SU-DHL-6 (cell line): ENCODE measurements around the gene SUSD3.

ENCODE experiments used
- H2AFZ ChIP-seq: fragments of 200-600 bp; sonication (generic); 2 replicates; pipeline ENCODE4 v1.6.1; 2014; ENCODE audit warnings: low read depth, mild to moderate bottlenecking, moderate library complexity, mixed read lengths, antibody characterized with exemption, low read length; ENCODE audit not compliant: severe bottlenecking
- H3F3A ChIP-seq: fragments of 200-600 bp; shearing (Covaris generic); 2 replicates; pipeline ENCODE4 v1.6.0; 2016; ENCODE audit warnings: antibody characterized with exemption, mild to moderate bottlenecking; ENCODE audit not compliant: insufficient read depth
- H3K27ac ChIP-seq: fragments of 200-600 bp; sonication (generic); 2 replicates; pipeline ENCODE4 v1.5.1; 2016; ENCODE audit warnings: low read depth, mild to moderate bottlenecking, low read length, moderate library complexity, mixed read lengths
- H3K27me3 ChIP-seq: fragments of 200-600 bp; sonication (generic), shearing (Covaris generic); 2 replicates; pipeline ENCODE4 v1.6.0; 2014; ENCODE audit warnings: mild to moderate bottlenecking, low read length
- H3K36me3 ChIP-seq: fragments of 200-600 bp; sonication (generic); 2 replicates; pipeline ENCODE4 v1.6.1; 2014; ENCODE audit warnings: mild to moderate bottlenecking, low read length, mixed read lengths
- H3K4me2 ChIP-seq: fragments of 300-600, 200-600 bp; shearing (Covaris generic), sonication (generic); 2 replicates; pipeline ENCODE4 v1.6.0; 2014; ENCODE audit warnings: low read length, low read depth, mild to moderate bottlenecking; ENCODE audit not compliant: poor library complexity, severe bottlenecking
- H3K4me3 ChIP-seq: fragments of 200-600 bp; sonication (generic); 2 replicates; pipeline ENCODE4 v1.5.1; 2014; ENCODE audit warnings: antibody characterized with exemption, low read length, mild to moderate bottlenecking, mixed read lengths; ENCODE audit not compliant: insufficient read depth, poor library complexity, severe bottlenecking
- H3K79me2 ChIP-seq: fragments of 200-600 bp; sonication (generic); 2 replicates; pipeline ENCODE4 v1.6.1; 2014; ENCODE audit warnings: mild to moderate bottlenecking, low read length, moderate library complexity; ENCODE audit not compliant: insufficient read depth
- H3K9ac ChIP-seq: fragments of 200-600 bp; sonication (generic); 2 replicates; pipeline ENCODE4 v1.7.0; 2014; ENCODE audit warnings: mild to moderate bottlenecking, low read length
- H3K9me2 ChIP-seq: fragments of 200-600 bp; sonication (generic); replicated peaks from 2 replicates; pipeline ENCODE4 v1.6.1; 2014; ENCODE audit warnings: low read length; ENCODE audit not compliant: insufficient read depth
- H3K9me3 ChIP-seq: fragments of 200-600 bp; sonication (generic); 2 replicates; pipeline ENCODE4 v1.6.1; 2014; ENCODE audit warnings: low read length, mixed read lengths; ENCODE audit not compliant: insufficient read depth
- H4K20me1 ChIP-seq: fragments of 200-600 bp; sonication (generic); 2 replicates; pipeline ENCODE4 v1.6.1; 2014; ENCODE audit warnings: low read depth, mild to moderate bottlenecking, antibody characterized with exemption, low read length, moderate library complexity, mixed read lengths
- CTCF ChIP-seq: fragments of 200-600 bp; sonication (generic); IDR thresholded peaks from one replicate; pipeline ENCODE4 v1.5.1; 2017; ENCODE audit warnings: antibody characterized with exemption, mild to moderate bottlenecking, low read length, moderate library complexity; ENCODE audit not compliant: insufficient read depth, poor library complexity, severe bottlenecking
- EZH2phosphoT487 ChIP-seq: fragments of 200-600 bp; sonication (generic), shearing (Covaris generic); conservative IDR thresholded peaks from 2 replicates; pipeline ENCODE4 v1.6.1; 2018; ENCODE audit warnings: mild to moderate bottlenecking, antibody characterized with exemption, low read length, moderate library complexity, mixed read lengths

SUSD3 gene

GRCh38 chr9:93107151-93107824 lies 48.8 kb downstream of the SUSD3 start:
- Histone ChIP-seq H3F3A (no peaks in the 10 kb centered on the region), H3K27me3 (no peaks in the 10 kb centered on the region), H3K4me3 (no peak overlapping the region), H3K9me2 (no peaks in the 10 kb centered on the region), H4K20me1 (no peaks in the 10 kb centered on the region), H2AFZ (no peak overlapping the region), H3K27ac (no peak overlapping the region), H3K79me2 (no peaks in the 10 kb centered on the region), H3K36me3 (no peaks in the 10 kb centered on the region), H3K4me2 (no peak overlapping the region), H3K9ac (no peak overlapping the region), H3K9me3 (no peaks in the 10 kb centered on the region)
- TF ChIP-seq CTCF: no peak
- TF ChIP-seq EZH2phosphoT487: no peak

GRCh38 chr9:93107825-93108161 lies 49.3 kb downstream of the SUSD3 start:
- H3F3A ChIP-seq: no peaks in the 10 kb centered on the region
- no peaks in the 10 kb centered on the region for H4K20me1 ChIP-seq
- no peaks in the 10 kb centered on the region for H3K79me2 ChIP-seq
- H3K9ac ChIP-seq: no peak overlapping the region
- H3K4me2 ChIP-seq: no peak overlapping the region
- no peaks in the 10 kb centered on the region for H3K9me2 ChIP-seq
- no peak for TF ChIP-seq CTCF
- TF ChIP-seq EZH2phosphoT487: no peak
- H3K36me3 ChIP-seq: no peaks in the 10 kb centered on the region
- no peak overlapping the region for H3K4me3 ChIP-seq
- no peak overlapping the region for H3K27ac ChIP-seq
- H2AFZ ChIP-seq: no peak overlapping the region
- H3K9me3 ChIP-seq: no peaks in the 10 kb centered on the region
- no peaks in the 10 kb centered on the region for H3K27me3 ChIP-seq

GRCh38 chr9:93108291-93109041 lies 50.0 kb downstream of the SUSD3 start:
- H3K4me3 ChIP-seq: no peak overlapping the region
- no peaks in the 10 kb centered on the region for H3K9me2 ChIP-seq
- no peaks in the 10 kb centered on the region for H3K36me3 ChIP-seq
- H3K9ac ChIP-seq: no peak overlapping the region
- H3K79me2 ChIP-seq: no peaks in the 10 kb centered on the region
- H3K27ac ChIP-seq: no peak overlapping the region
- H3F3A ChIP-seq: no peaks in the 10 kb centered on the region
- no peak overlapping the region for H2AFZ ChIP-seq
- H3K9me3 ChIP-seq: no peaks in the 10 kb centered on the region
- TF ChIP-seq EZH2phosphoT487 (no peak), CTCF (no peak)
- H3K27me3 ChIP-seq: no peaks in the 10 kb centered on the region
- H4K20me1 ChIP-seq: no peaks in the 10 kb centered on the region
- H3K4me2 ChIP-seq: no peak overlapping the region
